ENCODE data around the gene SLC12A7.

GRCh38 chr5:1074226-1074625, 37.6 kb downstream of the SLC12A7 start:
- no peak for TF ChIP-seq CTCF (IDR thresholded peaks at IDR 0.05)
- TF ChIP-seq POLR2A (IDR thresholded peaks at IDR 0.05), result no peak
